Skeletal muscle satellite cell (primary cell): Measurements from ENCODE around the gene RPL12.
"Not testable (repeated sequence)": the region's sequence is repeated elsewhere in the genome, so short reads cannot be mapped to it uniquely, and the experiment has no call there.

ENCODE experiments used
- H3K27me3 ChIP-seq: 2 replicates; pipeline ENCODE4 v1.7.0; 2013; ENCODE audit warnings: low read length; ENCODE audit not compliant: control insufficient read depth, insufficient read depth
- H3K36me3 ChIP-seq: 2 replicates; pipeline ENCODE4 v1.7.0; 2013; ENCODE audit warnings: mild to moderate bottlenecking, control low read depth, low read length; ENCODE audit not compliant: insufficient read depth
- H3K4me1 ChIP-seq: 2 replicates; pipeline ENCODE4 v1.7.0; 2013; ENCODE audit warnings: low read length; ENCODE audit not compliant: control insufficient read depth, insufficient read depth
- H3K4me2 ChIP-seq: 2 replicates; pipeline ENCODE4 v1.7.0; 2013; ENCODE audit warnings: mild to moderate bottlenecking, low read length
- H3K4me3 ChIP-seq: 2 replicates; pipeline ENCODE4 v1.7.0; 2013; ENCODE audit warnings: low read length
- H3K9ac ChIP-seq: 2 replicates; pipeline ENCODE4 v1.7.0; 2013; ENCODE audit warnings: mild to moderate bottlenecking, low read depth, low read length, moderate library complexity
- H3K9me3 ChIP-seq: replicated peaks from 2 replicates; pipeline ENCODE4 v1.7.0; 2013; ENCODE audit warnings: mild to moderate bottlenecking, control low read depth, low read length

The RPL12 gene

DNA sequence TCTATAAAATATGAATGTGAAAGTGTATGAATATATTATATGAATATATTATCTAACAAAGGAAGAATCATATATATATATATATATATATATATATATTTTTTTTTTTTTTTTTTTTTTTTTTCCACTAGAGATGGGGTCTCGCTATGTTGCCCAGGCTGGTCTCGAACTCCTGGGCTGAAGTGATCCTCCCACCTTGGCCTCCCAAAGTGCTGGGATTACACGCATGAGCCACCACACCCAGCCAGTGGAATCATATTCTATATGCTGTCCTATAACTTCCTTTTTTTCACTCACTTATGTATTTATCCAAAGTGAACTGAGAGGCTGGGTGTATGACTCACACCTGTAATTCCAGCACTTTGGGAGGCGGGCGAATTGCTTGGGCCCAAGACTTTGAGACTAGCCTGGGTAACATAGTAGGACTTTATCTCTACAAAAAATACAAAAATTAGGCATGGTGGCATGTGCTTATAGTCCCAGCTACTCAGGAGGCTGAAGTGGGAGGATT is 15.3 kb upstream of the RPL12 start:
- not testable (repeated sequence) for H3K4me3 ChIP-seq, H3K4me1 ChIP-seq, H3K27me3 ChIP-seq, H3K4me2 ChIP-seq, H3K9ac ChIP-seq, H3K9me3 ChIP-seq
- peaks cover 29% of the 10 kb centered on the region for H3K36me3 ChIP-seq

DNA sequence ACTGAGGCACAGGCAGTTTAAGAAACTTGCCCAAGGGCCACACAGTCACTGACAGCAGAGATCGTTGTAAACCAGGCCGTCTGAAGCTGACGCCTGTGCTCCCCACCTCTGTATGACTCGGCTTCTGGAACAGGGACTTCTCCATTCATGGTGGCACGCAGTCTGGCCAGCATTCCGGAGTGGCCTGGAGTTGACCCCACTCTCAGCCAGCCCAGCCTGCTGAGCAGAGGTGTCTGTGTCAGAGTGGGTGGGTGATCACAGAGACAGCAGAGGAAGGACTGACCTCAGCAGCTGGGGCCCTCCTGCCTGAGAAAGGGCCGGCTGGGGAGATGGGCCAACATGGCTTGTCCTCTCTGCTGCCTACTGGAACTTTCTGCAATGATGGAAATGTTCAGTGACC is 12.7 kb upstream of the RPL12 start:
- Histone ChIP-seq H3K27me3 (no peaks in the 10 kb centered on the region), H3K4me2 (no peak overlapping the region), H3K36me3 (peaks cover 41% of the 10 kb centered on the region), H3K9me3 (no peaks in the 10 kb centered on the region), H3K4me1 (no peaks in the 10 kb centered on the region), H3K4me3 (no peak overlapping the region), H3K9ac (no peak overlapping the region)

DNA sequence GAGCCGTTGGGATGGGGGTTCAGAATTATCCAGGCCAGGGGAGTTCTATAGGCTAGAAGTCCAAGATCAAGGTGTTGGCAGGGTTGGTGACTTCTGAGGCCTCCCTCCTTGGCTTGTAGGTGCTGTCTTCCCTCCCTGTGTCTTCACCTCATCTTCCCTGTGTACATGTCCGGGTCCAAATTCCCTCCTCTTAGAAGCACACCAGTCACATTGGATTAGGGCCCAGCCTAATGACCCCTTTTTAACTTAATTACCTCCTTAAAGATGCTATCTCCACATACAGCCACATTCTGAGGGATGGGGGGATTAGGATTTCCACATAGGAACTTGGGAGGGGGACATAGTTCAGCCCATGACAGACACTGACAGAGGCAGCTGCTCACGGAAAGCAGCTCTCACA is 12.2 kb upstream of the RPL12 start:
- H3K36me3 ChIP-seq: peaks cover 44% of the 10 kb centered on the region
- H3K4me1 ChIP-seq: no peaks in the 10 kb centered on the region

DNA sequence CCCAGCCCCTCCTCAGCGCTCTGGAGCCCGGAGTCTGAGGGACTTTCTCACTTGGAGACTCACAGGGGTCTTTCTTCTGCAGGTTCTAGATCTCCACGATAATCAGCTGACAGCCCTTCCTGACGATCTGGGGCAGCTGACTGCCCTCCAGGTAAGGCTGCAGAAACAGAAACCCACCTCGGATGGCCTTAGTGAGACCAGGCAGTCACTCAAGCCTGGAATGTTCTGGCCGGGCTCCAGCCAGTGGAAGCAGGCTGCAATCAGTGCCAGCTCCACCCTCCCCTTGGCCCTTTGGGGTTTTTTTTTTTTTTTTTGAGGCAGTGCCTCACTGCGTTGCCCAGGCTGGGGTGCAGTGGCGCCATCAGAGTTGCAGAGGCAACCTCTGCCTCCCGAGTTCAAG is 7.7 kb upstream of the RPL12 start:
- Histone ChIP-seq H3K9me3 (no peaks in the 10 kb centered on the region), H3K9ac (no peak overlapping the region), H3K4me3 (no peak overlapping the region), H3K27me3 (no peaks in the 10 kb centered on the region), H3K4me2 (no peak overlapping the region), H3K36me3 (peaks cover 50% of the 10 kb centered on the region), H3K4me1 (no peaks in the 10 kb centered on the region)

More for the DNA sequence above, 12.2 kb upstream of the RPL12 start:
- H3K27me3 ChIP-seq: no peaks in the 10 kb centered on the region
- no peaks in the 10 kb centered on the region for H3K9me3 ChIP-seq
- no peak overlapping the region for H3K4me3 ChIP-seq
- H3K4me2 ChIP-seq: no peak overlapping the region
- no peak overlapping the region for H3K9ac ChIP-seq

GRCh38 chr9:127457191-127457878 is 6.1 kb upstream of the RPL12 start:
- Histone ChIP-seq H3K9me3 (no peaks in the 10 kb centered on the region), H3K36me3 (peaks cover 45% of the 10 kb centered on the region), H3K27me3 (no peaks in the 10 kb centered on the region), H3K9ac (no peak overlapping the region), H3K4me3 (no peak overlapping the region), H3K4me2 (no peak overlapping the region), H3K4me1 (peaks cover 5% of the 10 kb centered on the region)

DNA sequence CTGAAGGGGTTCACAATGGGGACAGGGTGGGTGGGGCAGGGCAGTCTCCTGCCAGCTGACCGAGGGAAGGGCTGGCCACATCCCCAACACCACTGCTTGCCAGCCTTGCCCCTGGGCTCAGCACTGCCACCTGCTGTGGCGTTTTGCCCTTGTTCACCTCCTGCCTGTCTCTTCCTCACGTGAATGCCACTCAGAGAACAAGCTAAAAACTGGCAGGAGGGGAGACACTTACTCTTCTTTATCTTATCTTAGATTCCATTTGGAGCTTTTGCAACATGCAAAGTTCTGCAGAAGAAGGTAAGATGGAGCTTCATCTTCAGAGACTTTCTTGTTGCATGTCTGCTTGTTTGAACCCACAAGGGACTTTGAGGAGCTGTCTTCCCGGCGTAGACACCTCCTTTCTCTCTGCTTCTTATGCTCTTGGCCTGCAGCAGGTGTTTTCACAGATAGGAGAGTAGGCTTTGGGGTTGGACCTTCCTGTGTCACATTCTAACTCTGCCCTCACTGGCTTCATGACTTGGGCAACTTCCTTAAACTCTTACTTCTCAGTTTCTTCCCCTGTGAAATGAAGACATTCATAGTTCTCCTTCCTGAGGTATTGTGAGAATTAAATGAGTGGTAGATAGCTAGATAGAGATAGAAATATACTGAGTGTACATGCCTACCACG is 4.3 kb upstream of the RPL12 start:
- Histone ChIP-seq H3K4me2 (no peak overlapping the region), H3K9ac (no peak overlapping the region), H3K27me3 (no peaks in the 10 kb centered on the region), H3K36me3 (peaks cover 41% of the 10 kb centered on the region), H3K4me1 (peaks cover 9% of the 10 kb centered on the region), H3K4me3 (no peak overlapping the region), H3K9me3 (no peaks in the 10 kb centered on the region)

- peak overlapping the region; percentile 99 for H3K4me2 ChIP-seq
- H3K36me3 ChIP-seq: peaks cover 51% of the 10 kb centered on the region
- no peak overlapping the region for H3K9ac ChIP-seq
- H3K4me3 ChIP-seq: peak overlapping the region; percentile 92
- H3K9me3 ChIP-seq: no peaks in the 10 kb centered on the region
- H3K27me3 ChIP-seq: no peaks in the 10 kb centered on the region
- peaks cover 23% of the 10 kb centered on the region for H3K4me1 ChIP-seq
These were observed 1.5 kb upstream of the RPL12 start for GRCh38 chr9:127452691-127453090.

DNA sequence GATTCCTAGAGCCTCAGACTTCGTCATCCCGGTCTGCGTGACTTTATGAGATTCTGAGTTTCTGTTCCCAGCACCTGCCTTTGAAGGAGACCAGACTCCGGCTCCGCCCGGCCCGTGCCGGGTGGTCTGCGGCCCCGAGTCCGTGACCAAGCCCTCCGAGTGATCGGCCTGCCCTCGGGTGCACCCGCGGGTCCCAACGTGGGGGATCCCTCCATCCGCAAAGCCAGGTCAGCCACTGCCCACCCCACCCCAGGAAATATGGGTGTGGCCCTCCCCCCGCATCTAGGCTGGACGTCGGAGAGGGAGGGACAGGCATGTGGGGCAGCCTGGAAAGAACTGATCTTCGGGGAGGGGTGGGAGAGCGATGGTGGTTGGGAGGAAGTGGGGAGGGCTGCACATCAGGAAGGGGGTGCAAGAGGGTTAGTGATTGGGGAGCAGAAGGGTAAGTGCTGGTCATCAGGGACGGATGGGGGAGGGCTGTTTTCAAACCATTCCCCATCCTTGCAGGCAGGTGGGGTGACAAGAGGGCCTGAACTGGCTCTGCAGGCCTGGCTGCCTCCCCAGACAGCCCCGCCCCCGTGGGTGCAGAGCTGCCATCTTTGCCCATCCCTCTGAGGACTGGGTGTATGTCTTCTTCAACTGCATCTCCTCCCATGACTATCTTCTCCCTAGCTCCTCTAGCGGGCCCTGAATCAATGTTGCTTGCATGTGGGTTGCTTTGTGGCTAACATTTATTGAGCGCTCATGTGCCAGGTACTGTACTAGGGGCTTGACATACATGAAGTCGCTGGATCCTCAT is 851 bp upstream of the RPL12 start:
- Histone ChIP-seq H3K27me3 (no peaks in the 10 kb centered on the region), H3K4me2 (peak overlapping the region; percentile 99), H3K4me3 (peak overlapping the region; percentile 92), H3K9ac (peak overlapping the region; percentile 99), H3K9me3 (no peaks in the 10 kb centered on the region), H3K36me3 (peaks cover 52% of the 10 kb centered on the region), H3K4me1 (peaks cover 23% of the 10 kb centered on the region)

- H3K9ac ChIP-seq: peak overlapping the region; percentile 99
- H3K27me3 ChIP-seq: no peaks in the 10 kb centered on the region
- peak overlapping the region; percentile 99 for H3K4me2 ChIP-seq
- peak overlapping the region; percentile 92 for H3K4me3 ChIP-seq
- no peaks in the 10 kb centered on the region for H3K9me3 ChIP-seq
- peaks cover 54% of the 10 kb centered on the region for H3K36me3 ChIP-seq
- peaks cover 23% of the 10 kb centered on the region for H3K4me1 ChIP-seq
These were observed 327 bp upstream of the RPL12 start for GRCh38 chr9:127451608-127451857.

- H3K36me3 ChIP-seq: peaks cover 63% of the 10 kb centered on the region
- peak overlapping the region; percentile 99 for H3K9ac ChIP-seq
- H3K4me2 ChIP-seq: peak overlapping the region; percentile 99
- peak overlapping the region; percentile 92 for H3K4me3 ChIP-seq
- H3K9me3 ChIP-seq: peaks cover 9% of the 10 kb centered on the region
- peaks cover 23% of the 10 kb centered on the region for H3K4me1 ChIP-seq
- H3K27me3 ChIP-seq: no peaks in the 10 kb centered on the region
These were observed 904 bp downstream of the RPL12 start for GRCh38 chr9:127450243-127450760.

GRCh38 chr9:127449332-127449966 is 1.8 kb downstream of the RPL12 start:
- Histone ChIP-seq H3K27me3 (no peaks in the 10 kb centered on the region), H3K4me2 (peak overlapping the region; percentile 99), H3K4me1 (peaks cover 23% of the 10 kb centered on the region), H3K9ac (peak overlapping the region; percentile 99), H3K9me3 (peaks cover 18% of the 10 kb centered on the region), H3K36me3 (peaks cover 68% of the 10 kb centered on the region), H3K4me3 (peak overlapping the region; percentile 92)
